T-helper 1 cell treated with Interleukin-12 subunit alpha and Interleukin-12 subunit beta and Interleukin-4 antibody, amounts not matched to agents 30 ng/mL and 1 ng/mL, for 36 hours (primary cell): ENCODE data around the gene CDC42BPB. TPM values are rescaled to one million over a fixed set of nuclear protein-coding genes. Genes with fewer than 3 reads are reported as not detected.

Experiments used
- intact Hi-C: fragments of 100-400 bp; cut with micrococcal nuclease; formaldehyde crosslinking; loops from one replicate; pipeline ENCODE4 v1.15.1; 2024
- total RNA-seq: library from RNA; stranded (reverse); gene quantifications from 2 replicates; pipeline ENCODE4 v1.2.3, GENCODE V29; 2022

Gene CDC42BPB
- total RNA-seq, 1 donor from 2014 or later, result 1.2 TPM

- intact Hi-C loops, result no loop called here
Measured at GRCh38 chr14:103020271-103021170, 36.8 kb downstream of the CDC42BPB start.

- intact Hi-C loops, result no loop called here
Measured at GRCh38 chr14:103019826-103020225, 37.5 kb downstream of the CDC42BPB start.

GRCh38 chr14:103019236-103019635, 38.1 kb downstream of the CDC42BPB start:
- intact Hi-C loops, result no loop called here

GRCh38 chr14:103016594-103016993, 40.8 kb downstream of the CDC42BPB start:
- intact Hi-C loops, result no loop called here

- intact Hi-C loops, result no loop called here
Measured at GRCh38 chr14:103016071-103016470, 41.3 kb downstream of the CDC42BPB start.

GRCh38 chr14:103015426-103015825, 41.9 kb downstream of the CDC42BPB start:
- intact Hi-C loops, result no loop called here

- intact Hi-C loops, result no loop called here
Measured at GRCh38 chr14:103014466-103015228, 42.7 kb downstream of the CDC42BPB start.

- intact Hi-C loops, result no loop called here
Measured at GRCh38 chr14:103013028-103013427, 44.3 kb downstream of the CDC42BPB start.

- intact Hi-C loops, result no loop called here
Measured at GRCh38 chr14:103009559-103009958, 47.8 kb downstream of the CDC42BPB start.

GRCh38 chr14:103008768-103009357, 48.5 kb downstream of the CDC42BPB start:
- intact Hi-C loops, result no loop called here

- intact Hi-C loops, result no loop called here
Measured at GRCh38 chr14:103008126-103008525, 49.2 kb downstream of the CDC42BPB start.

GRCh38 chr14:103007555-103007954, 49.8 kb downstream of the CDC42BPB start:
- intact Hi-C loops, result no loop called here

GRCh38 chr14:103006991-103007520, 50.3 kb downstream of the CDC42BPB start:
- intact Hi-C loops, result no loop called here

- intact Hi-C loops, result no loop called here
Measured at GRCh38 chr14:103006106-103006505, 51.2 kb downstream of the CDC42BPB start.

GRCh38 chr14:103003850-103004249, 53.5 kb downstream of the CDC42BPB start:
- intact Hi-C loops, result no loop called here

- intact Hi-C loops, result no loop called here
Measured at GRCh38 chr14:103003351-103003615, 54.1 kb downstream of the CDC42BPB start.

GRCh38 chr14:103002578-103003350, 54.6 kb downstream of the CDC42BPB start:
- intact Hi-C loops, result loop anchor here (1.0 kb wide), 1 partner anchor 308 kb away; no protein-coding TSS in a partner anchor

GRCh38 chr14:103001651-103002396, 55.5 kb downstream of the CDC42BPB start:
- intact Hi-C loops, result loop anchor here (1.0 kb wide), 1 partner anchor 308 kb away; no protein-coding TSS in a partner anchor

- intact Hi-C loops, result no loop called here
Measured at GRCh38 chr14:103001226-103001625, 56.1 kb downstream of the CDC42BPB start.

- intact Hi-C loops, result no loop called here
Measured at GRCh38 chr14:103000291-103000921, 56.9 kb downstream of the CDC42BPB start.
